ENCODE data around the gene TGFB3. TPM values are rescaled to one million over a fixed set of nuclear protein-coding genes. Genes with fewer than 3 reads are reported as not detected.

Gene TGFB3
- total RNA-seq, 2 donors from 2014 or later = 136 to 140 TPM

DNA sequence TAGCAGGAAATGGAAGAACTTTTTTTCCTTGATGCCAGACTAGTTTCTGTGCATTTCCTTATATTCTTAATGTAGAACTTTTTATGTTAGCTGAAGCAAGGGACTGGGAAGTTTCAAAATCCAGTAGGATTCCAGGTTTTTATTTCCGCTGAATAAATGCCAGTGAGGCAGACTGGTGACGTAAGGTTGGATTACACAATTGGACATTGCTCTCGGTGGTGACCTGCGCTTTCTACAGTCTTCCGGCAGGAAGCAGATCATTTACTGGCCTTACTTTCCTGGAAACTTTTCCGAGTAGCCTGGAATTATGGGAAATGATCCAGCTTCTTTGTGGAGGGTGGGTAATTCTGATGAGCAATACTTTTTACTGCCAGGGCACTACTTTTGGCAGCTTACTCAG, 7.3 kb upstream of the TGFB3 start:
- no peak overlapping the region for H3K4me3 ChIP-seq
- no peak for TF ChIP-seq POLR2A (IDR thresholded peaks at IDR 0.05)
- TF ChIP-seq, protein P1, sequence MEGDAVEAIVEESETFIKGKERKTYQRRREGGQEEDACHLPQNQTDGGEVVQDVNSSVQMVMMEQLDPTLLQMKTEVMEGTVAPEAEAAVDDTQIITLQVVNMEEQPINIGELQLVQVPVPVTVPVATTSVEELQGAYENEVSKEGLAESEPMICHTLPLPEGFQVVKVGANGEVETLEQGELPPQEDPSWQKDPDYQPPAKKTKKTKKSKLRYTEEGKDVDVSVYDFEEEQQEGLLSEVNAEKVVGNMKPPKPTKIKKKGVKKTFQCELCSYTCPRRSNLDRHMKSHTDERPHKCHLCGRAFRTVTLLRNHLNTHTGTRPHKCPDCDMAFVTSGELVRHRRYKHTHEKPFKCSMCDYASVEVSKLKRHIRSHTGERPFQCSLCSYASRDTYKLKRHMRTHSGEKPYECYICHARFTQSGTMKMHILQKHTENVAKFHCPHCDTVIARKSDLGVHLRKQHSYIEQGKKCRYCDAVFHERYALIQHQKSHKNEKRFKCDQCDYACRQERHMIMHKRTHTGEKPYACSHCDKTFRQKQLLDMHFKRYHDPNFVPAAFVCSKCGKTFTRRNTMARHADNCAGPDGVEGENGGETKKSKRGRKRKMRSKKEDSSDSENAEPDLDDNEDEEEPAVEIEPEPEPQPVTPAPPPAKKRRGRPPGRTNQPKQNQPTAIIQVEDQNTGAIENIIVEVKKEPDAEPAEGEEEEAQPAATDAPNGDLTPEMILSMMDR (IDR thresholded peaks at IDR 0.05) = no peak
- TF ChIP-seq POLR2AphosphoS5 (IDR thresholded peaks at IDR 0.05) = peak; percentile 34
- no peak overlapping the region for H3K27ac ChIP-seq
- intact Hi-C loops (cut with DNase I) = loop anchor here (10.0 kb wide), 2 partner anchors 106 to 164 kb away; no protein-coding TSS in a partner anchor
- H3K27me3 ChIP-seq (replicated peaks; ENCODE audit: insufficient read depth) = no peaks in the 10 kb centered on the region
- no peaks in the 10 kb centered on the region for H3K9me3 ChIP-seq
- 71% methylated on average over 6 of the region's 6 CpGs for WGBS
- no peak for DNase-seq (ENCODE audit: low spot score)
- peaks cover 1% of the 10 kb centered on the region for H3K4me1 ChIP-seq (replicated peaks)
- no peaks in the 10 kb centered on the region for H3K36me3 ChIP-seq

DNA sequence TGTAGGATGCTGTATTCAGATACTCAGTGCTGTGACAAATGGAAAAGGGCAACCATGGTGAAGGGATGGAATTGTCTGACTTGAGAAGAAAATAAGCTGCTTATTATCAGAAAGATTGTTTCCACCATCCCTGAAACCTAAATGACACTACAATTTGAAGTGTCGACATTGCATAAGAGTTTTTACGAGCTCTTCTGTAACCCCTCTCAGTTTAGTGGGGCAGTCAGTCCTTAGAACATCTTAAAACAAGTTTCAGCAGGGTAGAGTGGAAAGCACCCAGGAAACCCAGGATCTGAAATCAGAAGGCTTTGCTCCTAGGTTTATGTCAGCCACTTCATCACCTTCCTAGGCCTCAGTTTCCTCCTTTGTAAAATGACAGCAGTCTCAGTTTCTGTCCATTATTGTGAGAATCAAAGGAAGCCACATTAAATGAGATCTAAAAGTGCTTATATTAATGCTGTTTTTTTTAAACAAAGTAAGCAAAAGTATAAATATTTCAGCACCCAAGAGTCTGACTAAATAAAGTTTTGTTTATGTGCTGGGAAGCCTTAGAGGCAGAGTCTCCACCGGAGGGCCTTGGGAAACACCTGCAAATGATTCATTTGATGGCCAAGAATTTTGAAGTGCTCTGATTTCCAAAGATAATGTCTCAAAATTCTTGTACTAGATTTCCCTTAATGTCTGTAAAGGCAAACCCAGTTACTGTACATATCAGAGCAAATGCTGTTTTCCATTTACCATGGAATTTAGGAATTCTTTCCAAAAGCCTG, 5.6 kb upstream of the TGFB3 start:
- Histone ChIP-seq H3K27ac (no peak overlapping the region), H3K9me3 (no peaks in the 10 kb centered on the region), H3K4me3 (no peak overlapping the region), H3K36me3 (no peaks in the 10 kb centered on the region), H3K27me3 (replicated peaks; ENCODE audit: insufficient read depth) (no peaks in the 10 kb centered on the region), H3K4me1 (replicated peaks) (peaks cover 5% of the 10 kb centered on the region)
- 36% methylated on average over 3 of the region's 3 CpGs for WGBS
- TF ChIP-seq POLR2AphosphoS5 (IDR thresholded peaks at IDR 0.05) (peak; percentile 23), POLR2A (IDR thresholded peaks at IDR 0.05) (no peak)
- no peak for DNase-seq (ENCODE audit: low spot score)
- intact Hi-C loops (cut with DNase I) = loop anchor here (10.0 kb wide), 2 partner anchors 107 to 163 kb away; no protein-coding TSS in a partner anchor

DNA sequence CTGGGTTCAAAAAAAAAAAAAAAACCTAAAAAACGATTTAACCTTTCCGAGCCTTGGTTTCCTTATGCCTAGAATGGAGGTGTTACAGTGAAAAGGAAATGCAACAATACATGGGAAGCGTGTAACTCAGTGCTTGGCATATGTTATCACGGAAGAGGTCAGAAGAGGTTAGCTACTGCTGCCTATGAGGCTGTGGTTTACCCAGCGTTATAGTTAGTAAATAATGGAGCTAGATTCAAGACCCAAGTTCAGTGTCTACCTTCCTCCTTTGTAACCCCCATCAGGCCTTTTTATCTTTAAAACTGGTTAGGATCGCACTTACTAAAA, 4.6 kb upstream of the TGFB3 start:
- 18% methylated on average over 6 of the region's 6 CpGs for WGBS
- DNase-seq (ENCODE audit: low spot score) = no peak
- Histone ChIP-seq H3K36me3 (no peaks in the 10 kb centered on the region), H3K4me1 (replicated peaks) (peaks cover 5% of the 10 kb centered on the region), H3K9me3 (no peaks in the 10 kb centered on the region), H3K4me3 (peak overlapping the region; percentile 55 to 93), H3K27ac (peak overlapping the region; percentile 89 to 98), H3K27me3 (replicated peaks; ENCODE audit: insufficient read depth) (no peaks in the 10 kb centered on the region)
- no peak for TF ChIP-seq POLR2AphosphoS5 (IDR thresholded peaks at IDR 0.05)
- no peak for TF ChIP-seq POLR2A (IDR thresholded peaks at IDR 0.05)
- TF ChIP-seq, protein P1 (IDR thresholded peaks at IDR 0.05) = no peak
- intact Hi-C loops (cut with DNase I) = loop anchor here (10.0 kb wide), 2 partner anchors 108 to 162 kb away; no protein-coding TSS in a partner anchor

DNA sequence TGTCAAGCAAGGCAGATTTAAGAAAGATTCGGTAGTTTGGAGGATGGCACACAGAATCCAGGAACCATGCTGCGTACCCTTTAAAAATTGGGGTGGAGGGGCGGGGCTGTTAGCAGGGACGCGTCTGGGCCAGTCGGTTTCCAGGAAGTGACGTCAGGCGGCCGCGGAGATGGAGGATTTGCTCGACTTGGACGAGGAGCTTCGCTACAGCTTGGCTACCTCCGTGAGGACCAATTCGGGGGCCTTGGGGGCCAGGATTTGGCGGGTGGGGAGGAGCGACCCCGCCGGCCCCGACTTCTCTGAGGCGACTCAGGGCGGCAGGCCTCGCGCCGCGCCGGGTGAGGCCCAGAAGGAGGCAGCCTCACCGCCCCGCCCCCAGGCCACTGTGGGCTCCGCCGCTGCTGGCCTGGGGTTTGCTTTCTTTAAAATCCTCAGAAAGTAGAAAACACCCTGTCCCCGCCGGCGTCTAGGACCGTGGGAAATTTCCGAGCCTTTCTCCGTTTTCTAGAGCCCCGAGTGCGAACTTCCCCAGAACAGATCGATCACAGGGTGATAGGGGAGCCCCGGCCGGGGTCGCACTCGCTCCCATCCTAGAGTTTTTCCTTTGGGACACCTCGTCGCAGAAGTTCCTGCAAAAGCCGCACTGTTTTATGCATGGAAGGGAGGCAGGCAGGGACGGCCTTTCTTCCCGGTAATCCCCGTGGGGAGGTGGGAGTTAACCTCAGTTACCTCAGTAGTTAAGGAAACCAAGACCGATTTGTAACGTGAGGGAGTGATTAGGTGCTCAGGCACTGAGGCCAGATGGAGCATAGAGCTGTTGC, 4.0 kb upstream of the TGFB3 start, which contains the start of gene IFT43:
Gene IFT43, plus strand, starts transcription at position 146 of the 821 bp plus-strand sequence. Its CDS starts 24 bp downstream, at position 170.
- H3K27me3 ChIP-seq (replicated peaks; ENCODE audit: insufficient read depth) = no peaks in the 10 kb centered on the region
- peak; percentile 93 for DNase-seq (ENCODE audit: low spot score)
- peaks cover 5% of the 10 kb centered on the region for H3K4me1 ChIP-seq (replicated peaks)
- no peaks in the 10 kb centered on the region for H3K36me3 ChIP-seq
- intact Hi-C loops (cut with DNase I) = loop anchor here (10.0 kb wide), 2 partner anchors 109 to 161 kb away; no protein-coding TSS in a partner anchor
- under 1% methylated on average over 52 of the region's 52 CpGs for WGBS
- peak within 1 kb of the TSS; percentile 89 to 98 for H3K27ac ChIP-seq
- TF ChIP-seq POLR2A (IDR thresholded peaks at IDR 0.05) (peak; percentile 71), POLR2AphosphoS5 (IDR thresholded peaks at IDR 0.05) (peak; percentile 81)
- TF ChIP-seq, protein P1 (IDR thresholded peaks at IDR 0.05) = peak in 1 of 4 experiments; percentile 15
- no peaks in the 10 kb centered on the region for H3K9me3 ChIP-seq
- H3K4me3 ChIP-seq = peak within 1 kb of the TSS; percentile 55 to 93

DNA sequence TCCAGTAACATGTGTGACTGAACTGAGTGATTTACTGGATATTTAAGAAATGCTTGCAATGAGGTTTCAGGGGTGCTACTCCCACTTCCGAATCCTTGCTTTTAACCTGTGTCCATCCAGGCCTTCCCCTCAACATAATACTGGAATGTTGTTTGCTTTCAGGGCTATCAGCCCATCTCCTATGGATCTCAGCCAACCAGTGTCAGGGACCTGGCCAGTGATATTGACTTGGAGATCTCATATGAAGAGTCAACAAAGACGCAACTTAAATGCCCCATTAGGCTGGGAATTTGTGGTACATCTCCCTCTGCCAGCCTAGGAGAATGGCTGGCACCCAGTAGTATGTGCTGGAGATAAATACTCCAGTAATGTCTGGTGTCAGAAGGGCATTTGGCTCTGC, 2.9 kb upstream of the TGFB3 start:
- intact Hi-C loops (cut with DNase I) = loop anchor here (10.0 kb wide), 2 partner anchors 110 to 160 kb away; no protein-coding TSS in a partner anchor
- peak; percentile 40 for DNase-seq (ENCODE audit: low spot score)
- 27% methylated on average over 2 of the region's 2 CpGs for WGBS
- Histone ChIP-seq H3K36me3 (no peaks in the 10 kb centered on the region), H3K9me3 (no peaks in the 10 kb centered on the region), H3K4me3 (no peak overlapping the region), H3K27ac (peak overlapping the region; percentile 89 to 98), H3K27me3 (replicated peaks; ENCODE audit: insufficient read depth) (no peaks in the 10 kb centered on the region), H3K4me1 (replicated peaks) (peaks cover 6% of the 10 kb centered on the region)
- TF ChIP-seq POLR2AphosphoS5 (IDR thresholded peaks at IDR 0.05) (peak; percentile 65), POLR2A (IDR thresholded peaks at IDR 0.05) (no peak)
- TF ChIP-seq, protein P1 (IDR thresholded peaks at IDR 0.05) = no peak
